ENCODE results near the gene PRR14. TPM values are rescaled to one million over a fixed set of nuclear protein-coding genes. Genes with fewer than 3 reads are reported as not detected.

The PRR14 gene
- 10 to 100 TPM; 12.4 to 30.7 (median 19.9) TPM for total RNA-seq

- Histone ChIP-seq H3K4me1 (replicated peaks in 1 of 2) (peaks cover 11 to 13% of the 10 kb centered on the region in 2 donors), H3K4me3 (peak within 1 kb of the TSS; percentile 60 to 78 (median 69)), H3K27ac (peak within 1 kb of the TSS; percentile 90 to 92)
- in situ Hi-C loops (cut with MboI; ENCODE audit: low pct_unique_long_range_greater_than_20kb in 2 of 9, low sequenced_read_pairs in 9 of 9, unreplicated experiment in 9 of 9): no loop called here
- WGBS, 10 experiments: 0 to 36% (median 21%) methylated on average over 1 to 16 of the region's 53 CpGs; no CpG with 5 or more reads in 4 of the 10 experiments
- ATAC-seq (replicated peaks in 6 of 8): peak; percentile 83 to 93 (median 92)
Measured at GRCh38 chr16:30650369-30651123, at the start of gene PRR14. PRR14 (plus strand) TSS chr16:30650960; CDS start chr16:30651646, 686 bp downstream.

- Histone ChIP-seq H3K4me3 (no peak overlapping the region), H3K27ac (no peak overlapping the region), H3K4me1 (replicated peaks in 1 of 2) (no peaks in the 10 kb centered on the region)
- WGBS, 10 experiments: 78 to 100% (median 89%) methylated on average over 1 to 3 of the region's 4 CpGs; no CpG with 5 or more reads in 1 of the 10 experiments
- in situ Hi-C loops (cut with MboI; ENCODE audit: low pct_unique_long_range_greater_than_20kb in 2 of 9, low sequenced_read_pairs in 9 of 9, unreplicated experiment in 9 of 9): no loop called here
- ATAC-seq (replicated peaks in 6 of 8): no peak
Measured at GRCh38 chr16:30601966-30602365, 48.8 kb upstream of the PRR14 start.

GRCh38 chr16:30602616-30603277 lies 48.0 kb upstream of the PRR14 start:
- in situ Hi-C loops (cut with MboI; ENCODE audit: low pct_unique_long_range_greater_than_20kb in 2 of 9, low sequenced_read_pairs in 9 of 9, unreplicated experiment in 9 of 9): no loop called here
- Histone ChIP-seq H3K4me1 (replicated peaks in 1 of 2) (no peaks in the 10 kb centered on the region), H3K27ac (no peak overlapping the region), H3K4me3 (no peak overlapping the region)
- 0 to 90% (median 63%) methylated on average over 1 to 2 of the region's 4 CpGs; no CpG with 5 or more reads in 3 of the 10 experiments for WGBS, 10 experiments
- ATAC-seq (replicated peaks in 6 of 8): peak in 2 of 8 experiments; percentile 48 to 66

- no peak overlapping the region for H3K4me3 ChIP-seq
- H3K4me1 ChIP-seq (replicated peaks in 1 of 2): peaks cover 3% of the 10 kb centered on the region in 2 donors
- no peak for ATAC-seq (replicated peaks in 6 of 8)
- 71 to 100% (median 93%) methylated on average over 1 to 6 of the region's 7 CpGs; no CpG with 5 or more reads in 4 of the 10 experiments for WGBS, 10 experiments
- H3K27ac ChIP-seq: no peak overlapping the region
- in situ Hi-C loops (cut with MboI; ENCODE audit: low pct_unique_long_range_greater_than_20kb in 2 of 9, low sequenced_read_pairs in 9 of 9, unreplicated experiment in 9 of 9): no loop called here
Measured at GRCh38 chr16:30603945-30604315, 46.8 kb upstream of the PRR14 start.

- WGBS, 10 experiments: 87 to 100% (median 94%) methylated on average over 1 to 6 of the region's 49 CpGs; no CpG with 5 or more reads in 5 of the 10 experiments
- Histone ChIP-seq H3K4me3 (no peak overlapping the region), H3K4me1 (replicated peaks in 1 of 2) (peaks cover 4 to 7% of the 10 kb centered on the region in 2 donors), H3K27ac (no peak overlapping the region)
- in situ Hi-C loops (cut with MboI; ENCODE audit: low pct_unique_long_range_greater_than_20kb in 2 of 9, low sequenced_read_pairs in 9 of 9, unreplicated experiment in 9 of 9): no loop called here
- peak in 2 of 8 experiments; percentile 11 to 19 for ATAC-seq (replicated peaks in 6 of 8)
Measured at GRCh38 chr16:30604316-30604947, 46.3 kb upstream of the PRR14 start.

- WGBS, 10 experiments: 87 to 100% (median 93%) methylated on average over 1 to 13 of the region's 15 CpGs; no CpG with 5 or more reads in 4 of the 10 experiments
- H3K27ac ChIP-seq: no peak overlapping the region
- in situ Hi-C loops (cut with MboI; ENCODE audit: low pct_unique_long_range_greater_than_20kb in 2 of 9, low sequenced_read_pairs in 9 of 9, unreplicated experiment in 9 of 9): no loop called here
Measured at GRCh38 chr16:30605158-30605557, 45.6 kb upstream of the PRR14 start.

GRCh38 chr16:30606004-30606403 lies 44.8 kb upstream of the PRR14 start:
- Histone ChIP-seq H3K27ac (no peak overlapping the region), H3K4me3 (no peak overlapping the region), H3K4me1 (replicated peaks in 1 of 2) (peaks cover 4 to 7% of the 10 kb centered on the region in 2 donors)
- in situ Hi-C loops (cut with MboI; ENCODE audit: low pct_unique_long_range_greater_than_20kb in 2 of 9, low sequenced_read_pairs in 9 of 9, unreplicated experiment in 9 of 9): no loop called here
- no peak for ATAC-seq (replicated peaks in 6 of 8)
- WGBS, 10 experiments: 80 to 100% (median 100%) methylated on average over 1 to 3 of the region's 3 CpGs; no CpG with 5 or more reads in 5 of the 10 experiments

More at GRCh38 chr16:30605158-30605557, 45.6 kb upstream of the PRR14 start:
- Histone ChIP-seq H3K4me1 (replicated peaks in 1 of 2) (peaks cover 4 to 7% of the 10 kb centered on the region in 2 donors), H3K4me3 (no peak overlapping the region)
- ATAC-seq (replicated peaks in 6 of 8): no peak

- in situ Hi-C loops (cut with MboI; ENCODE audit: low pct_unique_long_range_greater_than_20kb in 2 of 9, low sequenced_read_pairs in 9 of 9, unreplicated experiment in 9 of 9): no loop called here
- 0 to 70% (median 41%) methylated on average over 2 to 22 of the region's 40 CpGs; no CpG with 5 or more reads in 3 of the 10 experiments for WGBS, 10 experiments
- Histone ChIP-seq H3K4me3 (peak overlapping the region; percentile 65 to 86 (median 72)), H3K4me1 (replicated peaks in 1 of 2) (peaks cover 4 to 7% of the 10 kb centered on the region in 2 donors), H3K27ac (peak overlapping the region; percentile 96)
- ATAC-seq (replicated peaks in 6 of 8): peak; percentile 42 to 64 (median 54)
Measured at GRCh38 chr16:30609002-30609925, 41.5 kb upstream of the PRR14 start.

- peak; percentile 85 to 96 (median 94) for ATAC-seq (replicated peaks in 6 of 8)
- in situ Hi-C loops (cut with MboI; ENCODE audit: low pct_unique_long_range_greater_than_20kb in 2 of 9, low sequenced_read_pairs in 9 of 9, unreplicated experiment in 9 of 9): no loop called here
- Histone ChIP-seq H3K4me1 (replicated peaks in 1 of 2) (peaks cover 4 to 7% of the 10 kb centered on the region in 2 donors), H3K4me3 (peak within 1 kb of the TSS; percentile 65 to 86 (median 72)), H3K27ac (peak within 1 kb of the TSS; percentile 96)
- 0 to 39% (median 2%) methylated on average over 2 to 38 of the region's 63 CpGs; no CpG with 5 or more reads in 2 of the 10 experiments for WGBS, 10 experiments
Measured at GRCh38 chr16:30609926-30610839, 40.6 kb upstream of the PRR14 start, which contains the start of gene ZNF689. ZNF689 (minus strand) TSS chr16:30610389; CDS start chr16:30610041, 348 bp downstream.

- Histone ChIP-seq H3K27ac (no peak overlapping the region), H3K4me3 (no peak overlapping the region), H3K4me1 (replicated peaks in 1 of 2) (peaks cover 6 to 16% of the 10 kb centered on the region in 2 donors)
- in situ Hi-C loops (cut with MboI; ENCODE audit: low pct_unique_long_range_greater_than_20kb in 2 of 9, low sequenced_read_pairs in 9 of 9, unreplicated experiment in 9 of 9): no loop called here
- ATAC-seq (replicated peaks in 6 of 8): peak; percentile 14 to 71 (median 34)
- WGBS, 10 experiments: 0 to 80% (median 48%) methylated on average over 1 to 6 of the region's 12 CpGs; no CpG with 5 or more reads in 2 of the 10 experiments
Measured at GRCh38 chr16:30615358-30616091, 35.2 kb upstream of the PRR14 start.

- Histone ChIP-seq H3K27ac (no peak overlapping the region), H3K4me1 (replicated peaks in 1 of 2) (peaks cover 6 to 24% of the 10 kb centered on the region in 2 donors), H3K4me3 (no peak overlapping the region)
- peak in 4 of 8 experiments; percentile 15 to 39 (median 26) for ATAC-seq (replicated peaks in 6 of 8)
- WGBS, 10 experiments: 9 to 94% (median 54%) methylated on average over 2 to 4 of the region's 4 CpGs; no CpG with 5 or more reads in 2 of the 10 experiments
- in situ Hi-C loops (cut with MboI; ENCODE audit: low pct_unique_long_range_greater_than_20kb in 2 of 9, low sequenced_read_pairs in 9 of 9, unreplicated experiment in 9 of 9): no loop called here
Measured at GRCh38 chr16:30619202-30619601, 31.6 kb upstream of the PRR14 start.
